NB4 (cell line): Measurements from ENCODE around the gene KRTAP5-9.

Experiments
- CTCF ChIP-seq: IDR thresholded peaks from one replicate; pipeline ENCODE4 v1.5.1; 2012; ENCODE audit warnings: low read depth, low read length
- POLR2A ChIP-seq: IDR thresholded peaks from 2 replicates; pipeline ENCODE4 v1.6.1; 2011; ENCODE audit warnings: mild to moderate bottlenecking; ENCODE audit not compliant: insufficient read length; ENCODE audit errors: extremely low read depth
- TF ChIP-seq, protein P1 (sequence below): IDR thresholded peaks from 2 replicates; pipeline ENCODE4 v1.6.1; 2011; ENCODE audit warnings: low read depth, low read length

- no peak for TF ChIP-seq CTCF
- TF ChIP-seq POLR2A: no peak
- TF ChIP-seq, protein P1, sequence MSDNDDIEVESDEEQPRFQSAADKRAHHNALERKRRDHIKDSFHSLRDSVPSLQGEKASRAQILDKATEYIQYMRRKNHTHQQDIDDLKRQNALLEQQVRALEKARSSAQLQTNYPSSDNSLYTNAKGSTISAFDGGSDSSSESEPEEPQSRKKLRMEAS: no peak
These were observed 43.2 kb upstream of the KRTAP5-9 start for GRCh38 chr11:71505001-71505400.
